BE2C (cell line): ENCODE data around the gene PPP4C.

ENCODE experiments used
- DNase-seq: peaks from one replicate; pipeline ENCODE4 v3.0.0-alpha.2; 2020
- H3K27me3 ChIP-seq: fragments of 250-450 bp; sonication (Bioruptor Pico); 2 replicates; pipeline ENCODE4 v1.5.1; 2020; ENCODE audit warnings: mild to moderate bottlenecking
- H3K36me3 ChIP-seq: fragments of 250-450 bp; sonication (Bioruptor Pico); 2 replicates; pipeline ENCODE4 v1.5.1; 2020; ENCODE audit warnings: mild to moderate bottlenecking
- H3K4me1 ChIP-seq: fragments of 250-450 bp; sonication (Bioruptor Pico); 2 replicates; pipeline ENCODE4 v1.5.1; 2020
- H3K4me3 ChIP-seq: 2 replicates; pipeline ENCODE4 v1.5.1; 2011; ENCODE audit warnings: low read depth, low read length
- H3K9me3 ChIP-seq: fragments of 250-450 bp; sonication (Bioruptor Pico); 2 replicates; pipeline ENCODE4 v1.5.1; 2020
- CTCF ChIP-seq: IDR thresholded peaks from 2 replicates; pipeline ENCODE4 v1.5.1; 2012; ENCODE audit warnings: mild to moderate bottlenecking, low read depth, low read length

The PPP4C gene

GRCh38 chr16:30041841-30042240, 34.0 kb upstream of the PPP4C start:
- TF ChIP-seq CTCF: peak; percentile 70
- DNase-seq: no peak
- Histone ChIP-seq H3K36me3 (no peaks in the 10 kb centered on the region), H3K9me3 (no peaks in the 10 kb centered on the region), H3K4me1 (no peaks in the 10 kb centered on the region), H3K27me3 (no peaks in the 10 kb centered on the region), H3K4me3 (no peak overlapping the region)

- Histone ChIP-seq H3K36me3 (no peaks in the 10 kb centered on the region), H3K27me3 (no peaks in the 10 kb centered on the region)
- TF ChIP-seq CTCF: no peak
Measured at GRCh38 chr16:30046178-30046577, 29.6 kb upstream of the PPP4C start.

GRCh38 chr16:30046588-30046987, 29.2 kb upstream of the PPP4C start:
- Histone ChIP-seq H3K4me1 (peaks cover 7% of the 10 kb centered on the region), H3K36me3 (no peaks in the 10 kb centered on the region), H3K9me3 (no peaks in the 10 kb centered on the region), H3K27me3 (no peaks in the 10 kb centered on the region), H3K4me3 (no peak overlapping the region)
- TF ChIP-seq CTCF: no peak
- no peak for DNase-seq

More at GRCh38 chr16:30046178-30046577, 29.6 kb upstream of the PPP4C start:
- no peaks in the 10 kb centered on the region for H3K9me3 ChIP-seq
- no peak for DNase-seq
- no peak overlapping the region for H3K4me3 ChIP-seq
- H3K4me1 ChIP-seq: peaks cover 7% of the 10 kb centered on the region

GRCh38 chr16:30049871-30050270, 25.9 kb upstream of the PPP4C start:
- TF ChIP-seq CTCF: no peak
- peaks cover 7% of the 10 kb centered on the region for H3K4me1 ChIP-seq
- H3K4me3 ChIP-seq: no peak overlapping the region
- no peaks in the 10 kb centered on the region for H3K9me3 ChIP-seq
- no peak for DNase-seq
- no peaks in the 10 kb centered on the region for H3K36me3 ChIP-seq
- no peaks in the 10 kb centered on the region for H3K27me3 ChIP-seq

- no peak for TF ChIP-seq CTCF
- Histone ChIP-seq H3K4me1 (peaks cover 7% of the 10 kb centered on the region), H3K9me3 (no peaks in the 10 kb centered on the region), H3K4me3 (no peak overlapping the region), H3K27me3 (no peaks in the 10 kb centered on the region), H3K36me3 (no peaks in the 10 kb centered on the region)
- DNase-seq: no peak
Measured at GRCh38 chr16:30051518-30051917, 24.3 kb upstream of the PPP4C start.

- Histone ChIP-seq H3K4me1 (peaks cover 7% of the 10 kb centered on the region), H3K27me3 (no peaks in the 10 kb centered on the region), H3K4me3 (peak overlapping the region; percentile 75), H3K9me3 (no peaks in the 10 kb centered on the region), H3K36me3 (no peaks in the 10 kb centered on the region)
- peak; percentile 93 for DNase-seq
- no peak for TF ChIP-seq CTCF
Measured at GRCh38 chr16:30052671-30053372, 23.0 kb upstream of the PPP4C start.
